ENCODE data around the gene WDR90.
A peak's percentile ranks its signal among the peaks of the same experiment; 100 is the strongest.
"Not testable (repeated sequence)": the region's sequence is repeated elsewhere in the genome, so short reads cannot be mapped to it uniquely, and the experiment has no call there.

The WDR90 gene

DNA sequence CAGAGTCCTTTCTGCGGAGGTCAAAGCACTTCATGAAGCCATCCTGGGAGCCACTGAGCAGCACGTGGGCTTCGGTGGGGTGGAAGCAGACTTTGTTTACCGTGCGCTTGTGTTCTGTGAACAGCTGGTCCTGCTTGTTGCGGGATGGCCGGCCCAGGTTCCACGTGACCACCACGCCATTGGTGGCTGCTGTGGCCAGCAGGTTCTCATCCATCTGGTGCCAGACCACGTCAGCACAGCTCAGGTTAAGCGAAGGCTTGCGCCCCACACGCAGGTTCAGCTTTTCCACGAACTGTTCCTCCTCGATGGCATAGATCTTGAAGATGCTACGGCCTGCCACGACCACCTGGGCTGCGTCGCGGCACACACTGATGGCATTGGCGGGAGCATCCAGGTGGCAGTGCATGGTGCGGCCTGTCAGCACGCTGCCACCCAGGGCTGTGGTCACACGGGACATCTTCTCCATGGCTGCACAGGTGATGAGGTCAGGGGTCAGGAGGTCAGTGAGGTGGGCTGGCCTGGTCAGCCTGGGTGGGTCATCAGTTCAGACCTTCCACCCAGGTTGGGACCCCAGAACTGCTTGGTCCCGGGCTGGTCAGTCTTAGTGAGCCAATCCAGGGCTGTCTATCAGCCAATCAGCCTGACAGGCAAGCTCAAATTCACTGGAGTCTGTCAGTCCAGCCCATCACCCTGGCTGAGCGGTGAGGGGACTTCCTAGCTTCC lies 40.2 kb downstream of the WDR90 start:
- no peak for DNase-seq (ENCODE audit: low spot score)

DNA sequence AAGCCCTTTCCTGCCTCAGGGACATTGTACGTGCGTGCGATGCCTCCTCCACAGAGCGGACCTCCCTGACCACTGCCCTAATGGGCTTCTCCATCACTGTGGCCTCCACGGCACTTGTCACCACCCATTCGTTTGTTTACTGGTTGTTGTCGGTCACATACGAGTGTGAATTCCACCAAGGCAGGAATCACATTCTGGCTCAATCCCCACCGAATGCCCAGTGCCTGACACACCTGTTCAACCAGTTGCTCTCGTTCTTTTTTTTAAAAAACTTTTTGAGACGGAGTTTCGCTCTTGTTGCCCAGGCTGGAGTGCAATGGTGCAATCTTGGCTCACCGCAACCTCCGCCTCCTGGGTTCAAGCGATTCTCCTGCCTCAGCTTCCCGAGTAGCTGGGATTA lies 42.1 kb downstream of the WDR90 start:
- DNase-seq (ENCODE audit: low spot score): not testable (repeated sequence)

GRCh38 chr16:692356-693108 lies 43.4 kb downstream of the WDR90 start:
- DNase-seq (ENCODE audit: low spot score): no peak

DNA sequence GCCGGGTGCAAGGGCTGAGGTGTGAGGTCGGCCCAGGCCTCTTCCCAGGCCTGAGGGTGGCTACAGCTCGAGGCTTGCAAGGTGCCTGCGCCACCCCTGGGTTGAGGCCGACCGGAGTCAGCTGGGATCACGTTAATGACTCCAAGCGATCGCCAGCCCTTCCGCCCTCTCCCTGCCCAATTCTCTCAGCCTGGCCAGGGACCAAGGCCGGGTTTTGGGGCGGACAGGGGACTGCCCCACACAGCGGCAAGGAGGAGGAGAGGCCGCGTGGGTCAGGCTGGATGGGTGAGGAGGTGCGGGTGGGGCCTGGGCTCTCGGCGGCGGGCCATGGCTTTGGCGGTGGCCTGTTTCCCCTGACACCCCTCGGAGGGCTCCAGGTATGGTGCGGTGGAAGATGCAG lies 44.2 kb downstream of the WDR90 start:
- DNase-seq (ENCODE audit: low spot score): no peak

DNA sequence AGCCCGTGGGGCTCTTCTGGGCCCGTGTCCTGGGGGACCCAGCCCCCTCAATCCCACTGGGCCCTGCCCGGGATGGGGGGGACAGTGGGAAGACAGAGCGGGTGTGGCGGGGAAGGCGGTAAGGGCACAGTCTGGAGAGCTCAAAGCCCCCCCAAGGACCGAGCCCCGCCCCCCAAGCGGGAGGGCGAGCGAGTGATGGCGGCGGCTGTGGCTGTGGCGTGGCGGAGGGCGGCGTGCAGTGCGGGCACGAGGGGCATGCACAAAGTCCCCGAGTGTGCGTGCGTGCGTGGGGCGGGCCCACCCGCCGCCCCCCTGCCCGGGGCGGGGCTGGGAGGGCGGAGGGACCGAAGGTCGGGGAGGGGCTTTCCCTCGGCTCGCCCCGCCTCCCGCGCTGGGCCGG lies 44.6 kb downstream of the WDR90 start:
- DNase-seq (ENCODE audit: low spot score): no peak

DNA sequence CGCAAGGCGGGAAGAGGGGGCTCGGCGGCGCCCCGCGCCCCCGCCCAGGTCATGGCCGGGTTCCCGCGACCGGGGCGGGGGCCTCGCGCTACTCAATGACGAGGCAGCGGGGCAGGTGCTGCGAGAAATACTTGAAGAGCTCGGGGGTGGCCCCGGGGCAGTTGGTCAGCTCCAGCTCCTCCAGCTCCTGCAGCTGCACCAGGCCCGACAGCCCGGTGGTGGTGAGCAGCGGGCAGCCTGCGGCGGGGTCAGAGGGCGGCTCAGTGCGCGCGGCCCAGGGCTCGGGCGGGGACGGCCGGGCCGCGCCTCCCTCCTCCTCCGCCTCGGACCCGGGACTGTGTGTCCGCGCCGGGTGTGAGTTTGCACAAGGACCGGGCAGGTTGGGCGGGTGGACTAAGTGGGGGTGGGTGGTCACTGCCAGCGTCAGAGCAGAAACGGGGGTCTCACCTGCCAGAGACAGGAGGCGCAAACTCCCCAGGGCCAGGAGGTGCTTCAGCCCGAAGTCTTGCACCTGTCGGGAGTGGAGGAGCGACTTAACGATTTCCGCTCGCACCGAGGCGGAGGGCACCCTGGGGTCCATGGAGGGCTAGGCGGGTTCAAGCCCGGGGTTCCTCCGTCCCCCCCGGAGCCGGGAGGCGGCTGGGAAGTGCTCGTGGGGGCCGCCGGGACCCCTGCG lies 45.2 kb downstream of the WDR90 start:
- DNase-seq (ENCODE audit: low spot score): no peak

- no peak for DNase-seq (ENCODE audit: low spot score)
Measured at GRCh38 chr16:694863-695354, 45.7 kb downstream of the WDR90 start.

GRCh38 chr16:695355-696089 lies 46.4 kb downstream of the WDR90 start:
- peak; percentile 61 for DNase-seq (ENCODE audit: low spot score)

GRCh38 chr16:698911-699671 lies 49.9 kb downstream of the WDR90 start:
- no peak for DNase-seq (ENCODE audit: low spot score)

DNA sequence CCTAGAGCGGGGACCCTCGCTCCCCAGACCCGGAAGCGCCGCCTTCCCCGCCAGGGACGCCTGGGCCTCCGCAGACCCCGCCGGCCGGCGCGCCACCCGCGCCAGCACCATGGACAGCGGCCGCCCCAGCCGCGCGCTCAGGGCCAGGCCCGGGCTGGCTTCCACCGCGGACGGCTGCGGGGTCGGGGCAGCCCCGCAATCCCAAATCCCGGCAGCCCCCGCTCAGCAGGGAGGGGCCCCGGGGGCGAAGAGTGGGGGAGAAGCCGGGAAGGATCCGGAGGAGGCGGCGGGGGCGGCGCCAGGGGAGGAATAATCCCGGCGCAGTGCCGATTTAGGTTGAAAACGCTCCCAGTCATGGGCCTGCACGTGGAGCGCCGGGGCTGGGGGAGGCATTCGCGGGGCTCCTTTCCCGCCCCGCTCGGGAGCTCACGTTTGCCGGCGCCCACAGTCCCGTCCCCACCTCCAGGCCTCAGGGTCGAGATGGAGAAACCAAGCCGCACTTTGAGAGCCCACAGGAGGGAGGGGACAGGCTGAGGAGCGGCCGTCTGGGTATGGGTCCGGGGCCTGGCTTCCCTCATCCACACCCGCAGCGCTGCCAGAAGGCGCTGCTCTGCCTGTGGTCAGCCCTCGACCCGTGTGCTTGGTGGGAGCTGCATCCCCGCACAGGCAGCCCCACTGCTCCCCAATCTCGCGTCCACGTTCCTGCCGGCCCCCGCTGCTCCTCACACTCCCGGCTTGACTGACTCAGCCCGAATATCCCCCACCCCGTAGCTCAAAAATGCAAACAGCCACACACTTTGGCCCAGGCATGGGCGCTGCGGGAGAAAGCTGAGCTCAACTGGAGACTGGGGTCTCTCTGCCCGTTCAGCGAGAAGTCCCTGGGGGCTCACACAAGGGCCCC lies 51.8 kb downstream of the WDR90 start:
- DNase-seq (ENCODE audit: low spot score): no peak

GRCh38 chr16:702341-702740 lies 53.2 kb downstream of the WDR90 start:
- no peak for DNase-seq (ENCODE audit: low spot score)

- no peak for DNase-seq (ENCODE audit: low spot score)
Measured at GRCh38 chr16:703406-703805, 54.2 kb downstream of the WDR90 start.

GRCh38 chr16:704047-704446 lies 54.9 kb downstream of the WDR90 start:
- DNase-seq (ENCODE audit: low spot score): no peak

- DNase-seq (ENCODE audit: low spot score): no peak
Measured at GRCh38 chr16:704552-705380, 55.6 kb downstream of the WDR90 start.

- no peak for DNase-seq (ENCODE audit: low spot score)
Measured at GRCh38 chr16:705431-706188, 56.4 kb downstream of the WDR90 start, which contains the start of gene FBXL16. Gene FBXL16, minus strand, starts transcription at chr16:705801. Its CDS starts 8,396 bp downstream, at chr16:697405.

DNA sequence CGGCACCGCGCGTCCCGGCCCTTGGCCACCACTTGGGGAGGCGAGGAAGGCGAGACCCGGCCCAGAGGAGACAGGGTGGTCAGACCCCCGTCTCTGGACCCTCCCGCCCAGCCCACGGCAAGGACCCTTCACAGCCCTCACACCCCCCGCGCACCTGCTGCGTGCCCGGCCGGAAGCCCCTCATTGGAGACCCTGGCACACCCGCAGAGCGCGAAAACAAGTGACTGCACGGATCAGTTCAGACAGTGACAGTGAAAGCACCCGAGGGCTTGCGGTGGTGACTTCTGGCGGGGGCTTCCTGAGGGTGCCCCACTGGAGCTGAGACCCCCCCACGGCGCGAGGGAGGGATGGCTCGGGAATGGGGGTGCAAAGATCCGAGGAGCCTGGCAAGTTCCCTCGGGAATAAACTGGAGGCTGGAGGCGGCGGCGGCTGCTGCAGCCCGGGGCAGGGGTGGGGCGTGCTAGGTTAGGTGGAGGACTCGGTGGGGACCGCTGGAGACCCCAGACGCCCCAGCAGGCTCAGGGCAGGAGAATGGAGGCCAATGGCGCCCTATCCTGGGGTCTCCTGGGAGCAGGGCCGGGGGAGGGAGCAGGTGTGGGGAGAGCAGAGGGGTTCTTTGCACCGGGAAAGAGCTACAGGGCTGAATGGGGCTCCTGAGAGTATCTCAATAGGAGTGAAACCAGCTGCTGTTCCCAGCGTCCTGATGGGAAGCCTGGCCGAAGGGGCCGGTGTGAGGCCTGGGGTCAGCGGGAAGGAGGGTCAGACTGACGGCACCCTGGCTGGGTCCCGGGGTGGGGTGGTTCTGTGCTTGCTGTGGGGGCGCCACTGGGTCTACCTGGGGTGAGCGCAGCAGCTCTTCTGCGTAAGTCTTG lies 57.3 kb downstream of the WDR90 start:
- DNase-seq (ENCODE audit: low spot score): no peak

DNA sequence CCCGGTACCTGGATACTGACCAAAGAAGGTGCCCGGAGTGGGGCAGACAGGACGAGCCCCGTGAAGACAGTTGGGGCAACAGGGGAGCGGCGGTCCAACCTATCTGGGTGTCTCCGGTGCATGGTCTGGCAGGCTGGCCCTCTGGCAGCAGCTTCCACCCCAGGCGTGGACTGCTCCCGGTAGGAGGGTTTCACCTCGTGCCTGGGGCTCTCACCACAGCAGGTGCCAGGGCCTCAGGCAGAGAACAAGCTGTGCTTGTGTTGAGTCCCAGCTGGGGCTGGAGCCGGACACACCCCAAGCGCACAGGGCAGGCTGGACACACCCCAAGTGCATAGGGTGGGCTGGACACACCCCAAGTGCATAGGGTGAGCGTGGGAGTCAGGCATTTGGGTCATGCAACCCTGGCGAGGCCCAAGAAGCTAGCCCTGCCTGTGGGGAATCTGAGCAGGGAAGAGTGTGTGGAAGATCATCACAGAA lies 57.9 kb downstream of the WDR90 start:
- DNase-seq (ENCODE audit: low spot score): no peak
